Esophagus muscularis mucosa (tissue), 4 donors: ENCODE data around the gene SH3RF3.

ENCODE experiments used
- CTCF ChIP-seq, 3 experiments: fragments of 200-600 bp in 2 of 3; fragments of 450-650 bp in 1 of 3; sonication (generic) in 2 of 3; IDR thresholded peaks; one replicate each; pipeline ENCODE4 v1.5.1; 2017 to 2019; ENCODE audit warnings: antibody characterized with exemption in 3 of 3, mild to moderate bottlenecking in 2 of 3, moderate library complexity in 1 of 3
- EP300 ChIP-seq: sonication (generic); formaldehyde crosslinking; IDR thresholded peaks from one replicate; pipeline ENCODE4 v1.6.1; 2017; ENCODE audit warnings: antibody characterized with exemption
- POLR2A ChIP-seq: fragments of 450-650 bp; IDR thresholded peaks from one replicate; pipeline ENCODE4 v1.6.1; 2017; ENCODE audit warnings: antibody characterized with exemption, moderate library complexity, mild to moderate bottlenecking, low read depth
- POLR2AphosphoS5 ChIP-seq, 2 donors: sonication (generic); formaldehyde crosslinking; IDR thresholded peaks; one replicate each; pipeline ENCODE4 v1.6.1; 2017; ENCODE audit warnings: antibody characterized with exemption in 2 of 2

- TF ChIP-seq CTCF (IDR thresholded peaks at IDR 0.05), result no peak
- no peak for TF ChIP-seq POLR2A
- TF ChIP-seq POLR2AphosphoS5 (IDR thresholded peaks at IDR 0.05), result no peak
- no peak for TF ChIP-seq EP300
Observed at GRCh38 chr2:109098251-109098920, 30.6 kb upstream of the SH3RF3 start.
